ENCODE measurements around the gene ERBB4.

ERBB4 gene

DNA sequence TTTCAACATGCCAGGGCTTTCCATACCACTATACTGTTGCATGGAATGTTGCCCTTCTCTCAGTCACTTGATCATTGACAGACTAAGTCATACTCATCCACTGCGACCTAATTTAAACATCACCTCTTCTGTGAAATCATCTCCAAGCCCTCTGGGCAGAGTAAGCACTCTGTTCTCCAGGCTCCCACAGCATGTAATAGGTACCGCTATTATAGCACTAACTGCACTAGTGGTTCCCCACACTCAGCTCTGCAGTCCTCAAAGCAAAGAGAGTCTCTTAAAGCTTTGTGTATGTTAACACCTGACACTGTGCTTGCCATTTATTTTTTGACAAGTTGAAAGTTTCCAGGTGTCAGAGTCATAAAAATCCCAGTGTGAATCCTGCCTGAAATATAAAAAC, 947.2 kb downstream of the ERBB4 start:
- no peaks in the 10 kb centered on the region for H3K27me3 ChIP-seq (replicated peaks; ENCODE audit: insufficient read depth, low read length)
- H3K27ac ChIP-seq (ENCODE audit: low read length), result no peak overlapping the region
- TF ChIP-seq, protein P1, sequence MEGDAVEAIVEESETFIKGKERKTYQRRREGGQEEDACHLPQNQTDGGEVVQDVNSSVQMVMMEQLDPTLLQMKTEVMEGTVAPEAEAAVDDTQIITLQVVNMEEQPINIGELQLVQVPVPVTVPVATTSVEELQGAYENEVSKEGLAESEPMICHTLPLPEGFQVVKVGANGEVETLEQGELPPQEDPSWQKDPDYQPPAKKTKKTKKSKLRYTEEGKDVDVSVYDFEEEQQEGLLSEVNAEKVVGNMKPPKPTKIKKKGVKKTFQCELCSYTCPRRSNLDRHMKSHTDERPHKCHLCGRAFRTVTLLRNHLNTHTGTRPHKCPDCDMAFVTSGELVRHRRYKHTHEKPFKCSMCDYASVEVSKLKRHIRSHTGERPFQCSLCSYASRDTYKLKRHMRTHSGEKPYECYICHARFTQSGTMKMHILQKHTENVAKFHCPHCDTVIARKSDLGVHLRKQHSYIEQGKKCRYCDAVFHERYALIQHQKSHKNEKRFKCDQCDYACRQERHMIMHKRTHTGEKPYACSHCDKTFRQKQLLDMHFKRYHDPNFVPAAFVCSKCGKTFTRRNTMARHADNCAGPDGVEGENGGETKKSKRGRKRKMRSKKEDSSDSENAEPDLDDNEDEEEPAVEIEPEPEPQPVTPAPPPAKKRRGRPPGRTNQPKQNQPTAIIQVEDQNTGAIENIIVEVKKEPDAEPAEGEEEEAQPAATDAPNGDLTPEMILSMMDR (IDR thresholded peaks at IDR 0.05; ENCODE audit: low read length), result no peak
- TF ChIP-seq EZH2phosphoT487 (IDR thresholded peaks at IDR 0.05; ENCODE audit: low read length) (no peak), EZH2 (optimal IDR thresholded peaks at IDR 0.05; ENCODE audit: low read depth, low read length) (no peak)
- no peaks in the 10 kb centered on the region for H3F3A ChIP-seq (ENCODE audit: insufficient read depth, low read length)
- H2AFZ ChIP-seq (ENCODE audit: low read length), result no peak overlapping the region
- H3K4me3 ChIP-seq (ENCODE audit: low read length), result no peak overlapping the region
- no peaks in the 10 kb centered on the region for H3K9me2 ChIP-seq (replicated peaks; ENCODE audit: insufficient read depth, low read length)
- no peaks in the 10 kb centered on the region for H3K36me3 ChIP-seq (replicated peaks; ENCODE audit: insufficient read depth, low read length)
- no peak overlapping the region for H3K9ac ChIP-seq (ENCODE audit: low read length)
- H3K4me2 ChIP-seq (ENCODE audit: low read depth, low read length), result no peak overlapping the region
- H4K20me1 ChIP-seq (ENCODE audit: insufficient read depth, low read length), result no peaks in the 10 kb centered on the region
- no peaks in the 10 kb centered on the region for H3K79me2 ChIP-seq (ENCODE audit: low read length)
- no peaks in the 10 kb centered on the region for H3K9me3 ChIP-seq (replicated peaks; ENCODE audit: insufficient read depth, low read length)
- no peaks in the 10 kb centered on the region for H3K4me1 ChIP-seq (ENCODE audit: low read length)
- no peak for DNase-seq

DNA sequence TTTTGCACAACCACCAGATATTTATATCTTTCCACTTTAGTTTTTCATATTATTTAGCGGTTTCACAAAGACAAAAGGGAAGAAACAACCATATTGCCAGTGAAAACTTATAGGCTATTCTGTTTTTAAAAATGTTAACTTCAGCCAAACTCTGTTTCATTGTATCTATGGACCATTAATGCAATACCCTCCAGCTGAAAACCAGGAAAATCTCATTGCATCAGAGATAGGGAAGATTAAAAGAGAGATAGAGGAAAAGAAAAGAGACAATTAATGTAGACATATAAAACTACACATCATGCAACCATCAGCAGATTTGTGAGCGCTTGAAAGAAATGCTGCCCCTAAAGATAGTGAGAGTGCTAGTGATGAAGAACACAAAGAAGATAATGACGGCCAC, 970.2 kb downstream of the ERBB4 start:
- no peaks in the 10 kb centered on the region for H3K36me3 ChIP-seq (replicated peaks; ENCODE audit: insufficient read depth, low read length)

DNA sequence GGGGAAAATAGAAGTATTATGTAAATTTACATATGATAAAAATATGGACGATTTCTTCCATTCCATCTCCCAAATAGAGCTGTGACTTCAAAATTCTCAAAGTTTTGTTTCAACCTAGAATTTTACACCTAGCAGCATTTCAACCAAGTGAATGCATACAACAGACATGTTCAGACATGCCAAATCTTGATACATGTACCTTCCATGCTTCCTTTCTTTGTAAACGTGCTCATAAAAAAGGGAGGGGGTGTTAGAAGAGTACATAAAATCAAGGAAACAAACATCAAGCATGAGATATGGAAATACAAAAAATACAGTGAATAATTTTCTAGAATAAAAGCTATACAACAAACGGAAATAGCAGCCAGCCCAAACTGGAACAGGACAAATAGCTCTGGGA, 974.2 kb downstream of the ERBB4 start:
- no peak for DNase-seq
- H3K9me2 ChIP-seq (replicated peaks; ENCODE audit: insufficient read depth, low read length), result no peaks in the 10 kb centered on the region
- no peak overlapping the region for H2AFZ ChIP-seq (ENCODE audit: low read length)
- H3F3A ChIP-seq (ENCODE audit: insufficient read depth, low read length), result no peaks in the 10 kb centered on the region
- H3K4me3 ChIP-seq (ENCODE audit: low read length), result no peak overlapping the region
- H3K9me3 ChIP-seq (replicated peaks; ENCODE audit: insufficient read depth, low read length), result no peaks in the 10 kb centered on the region
- no peaks in the 10 kb centered on the region for H3K79me2 ChIP-seq (ENCODE audit: low read length)
- H3K36me3 ChIP-seq (replicated peaks; ENCODE audit: insufficient read depth, low read length), result no peaks in the 10 kb centered on the region
- no peaks in the 10 kb centered on the region for H3K27me3 ChIP-seq (replicated peaks; ENCODE audit: insufficient read depth, low read length)
- no peak overlapping the region for H3K4me2 ChIP-seq (ENCODE audit: low read depth, low read length)
- no peak for TF ChIP-seq EZH2phosphoT487 (IDR thresholded peaks at IDR 0.05; ENCODE audit: low read length)
- TF ChIP-seq EZH2 (optimal IDR thresholded peaks at IDR 0.05; ENCODE audit: low read depth, low read length), result no peak
- TF ChIP-seq, protein P1 (IDR thresholded peaks at IDR 0.05; ENCODE audit: low read length), result no peak
- no peak overlapping the region for H3K9ac ChIP-seq (ENCODE audit: low read length)
- no peak overlapping the region for H3K27ac ChIP-seq (ENCODE audit: low read length)
- no peaks in the 10 kb centered on the region for H4K20me1 ChIP-seq (ENCODE audit: insufficient read depth, low read length)
- H3K4me1 ChIP-seq (ENCODE audit: low read length), result no peaks in the 10 kb centered on the region

More for the DNA sequence above, 970.2 kb downstream of the ERBB4 start:
- Histone ChIP-seq H3K4me1 (ENCODE audit: low read length) (no peaks in the 10 kb centered on the region), H3K4me2 (ENCODE audit: low read depth, low read length) (no peak overlapping the region), H3K27me3 (replicated peaks; ENCODE audit: insufficient read depth, low read length) (no peaks in the 10 kb centered on the region), H2AFZ (ENCODE audit: low read length) (no peak overlapping the region), H3K79me2 (ENCODE audit: low read length) (no peaks in the 10 kb centered on the region), H3K4me3 (ENCODE audit: low read length) (no peak overlapping the region), H3K9me3 (replicated peaks; ENCODE audit: insufficient read depth, low read length) (no peaks in the 10 kb centered on the region), H3F3A (ENCODE audit: insufficient read depth, low read length) (no peaks in the 10 kb centered on the region), H3K27ac (ENCODE audit: low read length) (no peak overlapping the region), H3K9ac (ENCODE audit: low read length) (no peak overlapping the region), H4K20me1 (ENCODE audit: insufficient read depth, low read length) (no peaks in the 10 kb centered on the region), H3K9me2 (replicated peaks; ENCODE audit: insufficient read depth, low read length) (no peaks in the 10 kb centered on the region)
- TF ChIP-seq, protein P1 (IDR thresholded peaks at IDR 0.05; ENCODE audit: low read length), result no peak
- TF ChIP-seq EZH2 (optimal IDR thresholded peaks at IDR 0.05; ENCODE audit: low read depth, low read length), result no peak
- TF ChIP-seq EZH2phosphoT487 (IDR thresholded peaks at IDR 0.05; ENCODE audit: low read length), result no peak
- DNase-seq, result no peak

All from MM.1S (cell line).